SU-DHL-6 (cell line): Measurements from ENCODE around the gene GAPDH.

Experiments
- H2AFZ ChIP-seq: fragments of 200-600 bp; sonication (generic); 2 replicates; pipeline ENCODE4 v1.6.1; 2014; ENCODE audit warnings: low read depth, mild to moderate bottlenecking, moderate library complexity, mixed read lengths, antibody characterized with exemption, low read length; ENCODE audit not compliant: severe bottlenecking
- H3F3A ChIP-seq: fragments of 200-600 bp; shearing (Covaris generic); 2 replicates; pipeline ENCODE4 v1.6.0; 2016; ENCODE audit warnings: antibody characterized with exemption, mild to moderate bottlenecking; ENCODE audit not compliant: insufficient read depth
- H3K27ac ChIP-seq: fragments of 200-600 bp; sonication (generic); 2 replicates; pipeline ENCODE4 v1.5.1; 2016; ENCODE audit warnings: low read depth, mild to moderate bottlenecking, low read length, moderate library complexity, mixed read lengths
- H3K27me3 ChIP-seq: fragments of 200-600 bp; sonication (generic), shearing (Covaris generic); 2 replicates; pipeline ENCODE4 v1.6.0; 2014; ENCODE audit warnings: mild to moderate bottlenecking, low read length
- H3K36me3 ChIP-seq: fragments of 200-600 bp; sonication (generic); 2 replicates; pipeline ENCODE4 v1.6.1; 2014; ENCODE audit warnings: mild to moderate bottlenecking, low read length, mixed read lengths
- H3K4me2 ChIP-seq: fragments of 300-600, 200-600 bp; shearing (Covaris generic), sonication (generic); 2 replicates; pipeline ENCODE4 v1.6.0; 2014; ENCODE audit warnings: low read length, low read depth, mild to moderate bottlenecking; ENCODE audit not compliant: poor library complexity, severe bottlenecking
- H3K4me3 ChIP-seq: fragments of 200-600 bp; sonication (generic); 2 replicates; pipeline ENCODE4 v1.5.1; 2014; ENCODE audit warnings: antibody characterized with exemption, low read length, mild to moderate bottlenecking, mixed read lengths; ENCODE audit not compliant: insufficient read depth, poor library complexity, severe bottlenecking
- H3K79me2 ChIP-seq: fragments of 200-600 bp; sonication (generic); 2 replicates; pipeline ENCODE4 v1.6.1; 2014; ENCODE audit warnings: mild to moderate bottlenecking, low read length, moderate library complexity; ENCODE audit not compliant: insufficient read depth
- H3K9ac ChIP-seq: fragments of 200-600 bp; sonication (generic); 2 replicates; pipeline ENCODE4 v1.7.0; 2014; ENCODE audit warnings: mild to moderate bottlenecking, low read length
- H3K9me2 ChIP-seq: fragments of 200-600 bp; sonication (generic); replicated peaks from 2 replicates; pipeline ENCODE4 v1.6.1; 2014; ENCODE audit warnings: low read length; ENCODE audit not compliant: insufficient read depth
- H3K9me3 ChIP-seq: fragments of 200-600 bp; sonication (generic); 2 replicates; pipeline ENCODE4 v1.6.1; 2014; ENCODE audit warnings: low read length, mixed read lengths; ENCODE audit not compliant: insufficient read depth
- H4K20me1 ChIP-seq: fragments of 200-600 bp; sonication (generic); 2 replicates; pipeline ENCODE4 v1.6.1; 2014; ENCODE audit warnings: low read depth, mild to moderate bottlenecking, antibody characterized with exemption, low read length, moderate library complexity, mixed read lengths
- CTCF ChIP-seq: fragments of 200-600 bp; sonication (generic); IDR thresholded peaks from one replicate; pipeline ENCODE4 v1.5.1; 2017; ENCODE audit warnings: antibody characterized with exemption, mild to moderate bottlenecking, low read length, moderate library complexity; ENCODE audit not compliant: insufficient read depth, poor library complexity, severe bottlenecking
- EZH2phosphoT487 ChIP-seq: fragments of 200-600 bp; sonication (generic), shearing (Covaris generic); conservative IDR thresholded peaks from 2 replicates; pipeline ENCODE4 v1.6.1; 2018; ENCODE audit warnings: mild to moderate bottlenecking, antibody characterized with exemption, low read length, moderate library complexity, mixed read lengths

The GAPDH gene

DNA sequence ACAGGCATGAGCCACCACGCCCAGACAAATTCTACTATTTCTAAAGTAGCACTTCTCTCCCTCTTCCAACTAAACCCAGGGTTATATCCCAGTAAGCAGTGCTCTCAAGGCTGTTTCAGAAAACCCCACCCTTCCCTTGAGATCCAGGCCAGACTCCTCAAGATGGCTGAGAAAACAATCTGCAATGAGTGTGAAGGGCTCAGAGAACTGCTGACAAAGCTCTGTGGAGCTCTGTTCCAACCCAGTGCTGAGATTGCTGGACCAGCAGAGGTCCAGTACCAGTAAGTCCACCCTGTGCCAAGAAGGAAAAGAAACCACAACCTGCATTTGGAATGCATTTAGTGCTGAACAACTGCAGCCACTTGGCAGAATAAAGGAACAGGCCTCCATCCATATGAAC lies 25.2 kb downstream of the GAPDH start:
- H3K79me2 ChIP-seq = peaks cover 19% of the 10 kb centered on the region

DNA sequence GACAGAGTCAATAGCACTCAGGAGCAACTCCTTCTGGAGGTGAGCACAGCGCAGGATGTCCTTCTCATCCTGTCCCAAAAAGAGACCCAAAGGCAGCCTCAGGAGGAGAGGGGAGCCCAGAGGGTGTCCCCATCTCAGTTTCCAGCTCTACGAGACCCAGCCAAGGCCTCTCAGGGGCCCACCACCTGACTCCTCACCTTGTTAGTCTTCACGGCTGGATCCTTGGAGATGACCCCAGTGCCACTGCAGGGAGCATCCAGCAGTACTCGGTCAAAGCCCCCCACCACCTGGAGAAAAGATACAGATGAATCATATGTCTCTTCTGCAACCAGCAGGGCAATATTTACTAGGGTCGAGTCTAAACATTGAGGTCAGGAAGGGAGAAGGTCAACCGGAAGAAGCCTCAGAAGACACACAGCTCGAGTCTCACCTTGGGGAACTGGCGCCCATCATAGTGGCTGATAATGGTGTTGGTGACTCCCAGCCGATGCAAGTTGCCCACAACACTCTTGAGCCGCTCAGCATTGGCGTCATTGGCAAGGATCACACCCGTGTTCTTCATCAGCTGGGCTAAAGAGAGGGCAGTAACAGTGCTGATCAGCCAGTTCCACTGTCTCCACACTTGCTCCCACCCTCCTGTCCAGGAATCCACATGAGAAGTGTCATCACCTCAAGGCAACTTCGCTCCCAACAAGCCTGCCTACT lies 26.3 kb downstream of the GAPDH start:
- peaks cover 24% of the 10 kb centered on the region for H3F3A ChIP-seq
- no peaks in the 10 kb centered on the region for H3K9me2 ChIP-seq
- no peak overlapping the region for H3K4me2 ChIP-seq
- H3K9me3 ChIP-seq = no peaks in the 10 kb centered on the region
- no peak overlapping the region for H2AFZ ChIP-seq
- no peak overlapping the region for H3K27ac ChIP-seq
- H3K4me3 ChIP-seq = no peak overlapping the region
- no peak overlapping the region for H3K9ac ChIP-seq
- H3K79me2 ChIP-seq = 0 out of 2 replicates have a peak, but pooled peaks cover 15% of the 10 kb centered on the region
- no peak for TF ChIP-seq EZH2phosphoT487
- TF ChIP-seq CTCF = no peak
- peaks cover 25% of the 10 kb centered on the region; the same call in 1 of the 2 replicates for H3K36me3 ChIP-seq
- H3K27me3 ChIP-seq = no peaks in the 10 kb centered on the region
- no peaks in the 10 kb centered on the region for H4K20me1 ChIP-seq

More for the DNA sequence above, 25.2 kb downstream of the GAPDH start:
- H3K27ac ChIP-seq = no peak overlapping the region
- H3F3A ChIP-seq = peaks cover 24% of the 10 kb centered on the region
- no peaks in the 10 kb centered on the region for H3K9me2 ChIP-seq
- H3K4me3 ChIP-seq = no peak overlapping the region
- H3K27me3 ChIP-seq = no peaks in the 10 kb centered on the region
- H3K4me2 ChIP-seq = no peak overlapping the region
- TF ChIP-seq EZH2phosphoT487 = no peak
- H3K9ac ChIP-seq = no peak overlapping the region
- no peak overlapping the region for H2AFZ ChIP-seq
- H4K20me1 ChIP-seq = no peaks in the 10 kb centered on the region
- H3K36me3 ChIP-seq = peaks cover 20% of the 10 kb centered on the region; the same call in 1 of the 2 replicates
- no peaks in the 10 kb centered on the region for H3K9me3 ChIP-seq

DNA sequence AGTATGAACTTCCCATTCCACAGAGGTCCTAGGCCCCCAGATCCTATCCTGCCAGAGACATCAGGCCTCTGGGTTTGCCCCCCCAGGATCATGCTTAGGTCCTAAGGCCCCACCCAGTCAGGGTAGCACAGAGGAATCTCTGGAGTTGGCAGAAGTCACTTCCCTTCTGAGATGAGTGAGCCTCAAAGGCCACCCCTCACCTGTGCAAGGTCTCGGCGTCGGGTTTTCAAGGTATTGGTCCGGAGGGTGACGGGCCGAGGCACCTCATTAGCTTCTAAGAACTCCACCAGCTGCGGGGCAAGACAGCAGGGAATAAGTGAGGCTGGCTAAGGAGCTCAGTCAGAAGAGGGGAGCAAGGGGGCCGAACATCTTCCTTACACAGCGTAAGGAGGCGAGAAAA lies 28.6 kb downstream of the GAPDH start:
- Histone ChIP-seq H3K27ac (no peak overlapping the region), H3K79me2 (peaks cover 37% of the 10 kb centered on the region), H3K9me2 (no peaks in the 10 kb centered on the region), H3K36me3 (peaks cover 39% of the 10 kb centered on the region), H3K4me3 (no peak overlapping the region), H3K9ac (no peak overlapping the region), H3K4me2 (no peak overlapping the region), H3K9me3 (no peaks in the 10 kb centered on the region), H4K20me1 (no peaks in the 10 kb centered on the region), H3K27me3 (no peaks in the 10 kb centered on the region), H3F3A (peaks cover 9% of the 10 kb centered on the region; the same call in 1 of the 2 replicates), H2AFZ (no peak overlapping the region)
- TF ChIP-seq EZH2phosphoT487 = no peak
- no peak for TF ChIP-seq CTCF

DNA sequence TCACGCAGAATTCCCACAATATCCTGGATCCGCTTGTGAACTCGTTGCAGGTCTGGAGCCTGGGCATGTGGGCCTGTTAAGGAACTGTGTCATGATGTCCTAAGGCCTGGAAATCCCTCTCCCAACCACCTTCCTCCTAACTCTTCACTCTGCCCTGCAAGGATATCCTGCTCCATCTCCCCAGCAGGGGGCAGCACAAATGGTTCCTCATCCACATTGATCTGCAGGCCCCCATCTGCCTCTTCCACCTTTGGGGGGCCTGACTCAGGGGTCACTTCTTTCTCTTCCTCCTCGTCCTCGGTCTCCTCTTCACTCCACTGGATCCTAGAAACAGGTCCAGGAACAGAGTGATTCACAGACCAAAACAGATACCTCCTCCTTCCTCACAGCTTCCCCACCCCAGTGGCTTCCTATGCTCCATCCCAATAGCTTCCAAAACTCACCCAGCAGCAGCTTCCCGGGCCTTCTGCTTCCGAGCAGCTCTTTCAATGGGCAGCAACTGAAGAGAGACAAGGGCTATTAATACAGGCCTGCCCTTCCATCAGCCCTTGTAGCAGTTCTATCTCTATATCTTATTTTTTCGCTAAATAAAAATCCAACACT lies 29.2 kb downstream of the GAPDH start:
- no peak overlapping the region for H3K4me2 ChIP-seq
- no peak overlapping the region for H3K27ac ChIP-seq
- H3K79me2 ChIP-seq = peaks cover 39% of the 10 kb centered on the region
- no peaks in the 10 kb centered on the region for H3K27me3 ChIP-seq
- H3K9ac ChIP-seq = no peak overlapping the region
- no peak overlapping the region for H2AFZ ChIP-seq
- H3K4me3 ChIP-seq = no peak overlapping the region
- peaks cover 3% of the 10 kb centered on the region; the same call in 1 of the 2 replicates for H3F3A ChIP-seq
- H4K20me1 ChIP-seq = no peaks in the 10 kb centered on the region
- H3K9me3 ChIP-seq = no peaks in the 10 kb centered on the region
- no peak for TF ChIP-seq EZH2phosphoT487
- peak; percentile 78 for TF ChIP-seq CTCF
- H3K36me3 ChIP-seq = peaks cover 39% of the 10 kb centered on the region
- no peaks in the 10 kb centered on the region for H3K9me2 ChIP-seq
